ENCODE results near the gene TBC1D22A.

DNA sequence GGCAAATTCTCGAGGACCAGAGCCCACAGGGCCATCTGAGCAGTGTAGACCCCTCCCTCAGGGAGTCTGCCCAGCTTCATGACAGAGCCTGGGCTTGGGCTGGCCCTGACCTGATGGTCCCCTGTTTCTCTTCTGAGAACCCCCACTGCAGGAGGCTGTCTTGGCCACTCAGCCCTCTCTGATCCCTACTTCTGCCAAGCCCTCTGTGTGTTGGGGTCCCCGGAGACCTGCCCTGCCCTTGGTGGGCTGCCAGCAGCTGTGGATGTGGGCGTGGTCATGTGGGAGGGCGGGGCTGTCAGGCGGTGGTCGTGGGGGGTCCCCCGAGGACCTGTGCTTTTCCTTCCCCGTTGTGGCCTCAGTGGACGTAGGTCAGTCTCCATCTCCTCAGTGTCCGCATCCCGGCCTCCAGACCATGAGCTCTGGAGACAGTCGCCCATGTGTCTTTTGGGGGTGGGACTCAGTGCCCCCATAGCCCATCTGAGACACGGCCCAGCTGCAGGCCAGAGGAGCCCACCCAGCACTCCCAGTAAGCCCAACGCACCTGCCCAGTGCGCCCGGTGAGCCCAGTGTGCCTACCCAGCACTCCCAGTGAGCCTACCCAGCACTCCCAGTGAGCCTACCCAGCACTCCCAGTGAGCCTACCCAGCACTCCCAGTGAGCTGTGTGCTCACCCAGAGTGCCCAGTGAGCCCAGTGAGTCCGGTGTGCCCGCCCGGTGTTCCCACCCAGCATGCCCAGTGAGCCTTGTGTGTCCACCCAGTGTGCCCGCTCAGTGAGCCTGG lies 409.2 kb downstream of the TBC1D22A start:
- TF ChIP-seq, protein P1, sequence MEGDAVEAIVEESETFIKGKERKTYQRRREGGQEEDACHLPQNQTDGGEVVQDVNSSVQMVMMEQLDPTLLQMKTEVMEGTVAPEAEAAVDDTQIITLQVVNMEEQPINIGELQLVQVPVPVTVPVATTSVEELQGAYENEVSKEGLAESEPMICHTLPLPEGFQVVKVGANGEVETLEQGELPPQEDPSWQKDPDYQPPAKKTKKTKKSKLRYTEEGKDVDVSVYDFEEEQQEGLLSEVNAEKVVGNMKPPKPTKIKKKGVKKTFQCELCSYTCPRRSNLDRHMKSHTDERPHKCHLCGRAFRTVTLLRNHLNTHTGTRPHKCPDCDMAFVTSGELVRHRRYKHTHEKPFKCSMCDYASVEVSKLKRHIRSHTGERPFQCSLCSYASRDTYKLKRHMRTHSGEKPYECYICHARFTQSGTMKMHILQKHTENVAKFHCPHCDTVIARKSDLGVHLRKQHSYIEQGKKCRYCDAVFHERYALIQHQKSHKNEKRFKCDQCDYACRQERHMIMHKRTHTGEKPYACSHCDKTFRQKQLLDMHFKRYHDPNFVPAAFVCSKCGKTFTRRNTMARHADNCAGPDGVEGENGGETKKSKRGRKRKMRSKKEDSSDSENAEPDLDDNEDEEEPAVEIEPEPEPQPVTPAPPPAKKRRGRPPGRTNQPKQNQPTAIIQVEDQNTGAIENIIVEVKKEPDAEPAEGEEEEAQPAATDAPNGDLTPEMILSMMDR (IDR thresholded peaks at IDR 0.05), result no peak
- TF ChIP-seq POLR2A (IDR thresholded peaks at IDR 0.05), result no peak
